Vagina (tissue), 2 donors: ENCODE data around the gene PCDHGA3.

Experiments
- POLR2A ChIP-seq, 2 donors: fragments of 450-650 bp; IDR thresholded peaks; one replicate each; pipeline ENCODE4 v1.6.1; 2017; ENCODE audit warnings: antibody characterized with exemption in 2 of 2, mild to moderate bottlenecking in 2 of 2, moderate library complexity in 2 of 2
- POLR2AphosphoS5 ChIP-seq, 2 donors: sonication (generic); formaldehyde crosslinking; IDR thresholded peaks; one replicate each; pipeline ENCODE4 v1.9.0; 2017; ENCODE audit warnings: antibody characterized with exemption in 2 of 2, mild to moderate bottlenecking in 2 of 2, low read depth in 1 of 2; ENCODE audit not compliant: insufficient read depth in 1 of 2
- TF ChIP-seq, protein P1 (sequence below), 3 experiments: fragments of 450-650 bp in 2 of 3; fragments of 200-600 bp in 1 of 3; sonication (generic) in 1 of 3; IDR thresholded peaks; one replicate each; pipeline ENCODE4 v1.5.1; 2017 to 2019; ENCODE audit warnings: antibody characterized with exemption in 3 of 3, mild to moderate bottlenecking in 2 of 3, moderate library complexity in 2 of 3

DNA sequence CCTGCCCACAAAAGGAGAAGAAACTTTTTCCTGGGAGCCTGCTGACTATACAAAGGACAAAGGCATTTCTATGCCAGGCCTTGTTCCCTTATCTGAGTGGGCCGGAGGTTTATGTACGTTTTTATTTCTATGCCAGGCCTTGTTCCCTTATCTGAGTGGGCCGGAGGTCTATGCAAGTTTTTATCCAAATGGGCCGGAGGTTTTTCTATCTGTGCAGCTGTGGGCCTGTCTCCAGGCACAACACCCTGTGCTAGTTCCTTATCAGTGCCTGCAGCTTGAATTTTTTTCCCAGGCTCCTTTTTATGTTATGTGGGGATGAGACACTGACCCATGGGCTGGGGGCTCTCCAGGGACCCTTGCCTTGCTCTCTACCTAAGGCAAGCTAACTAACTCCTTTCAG is 45.3 kb upstream of the PCDHGA3 start:
- TF ChIP-seq, protein P1, sequence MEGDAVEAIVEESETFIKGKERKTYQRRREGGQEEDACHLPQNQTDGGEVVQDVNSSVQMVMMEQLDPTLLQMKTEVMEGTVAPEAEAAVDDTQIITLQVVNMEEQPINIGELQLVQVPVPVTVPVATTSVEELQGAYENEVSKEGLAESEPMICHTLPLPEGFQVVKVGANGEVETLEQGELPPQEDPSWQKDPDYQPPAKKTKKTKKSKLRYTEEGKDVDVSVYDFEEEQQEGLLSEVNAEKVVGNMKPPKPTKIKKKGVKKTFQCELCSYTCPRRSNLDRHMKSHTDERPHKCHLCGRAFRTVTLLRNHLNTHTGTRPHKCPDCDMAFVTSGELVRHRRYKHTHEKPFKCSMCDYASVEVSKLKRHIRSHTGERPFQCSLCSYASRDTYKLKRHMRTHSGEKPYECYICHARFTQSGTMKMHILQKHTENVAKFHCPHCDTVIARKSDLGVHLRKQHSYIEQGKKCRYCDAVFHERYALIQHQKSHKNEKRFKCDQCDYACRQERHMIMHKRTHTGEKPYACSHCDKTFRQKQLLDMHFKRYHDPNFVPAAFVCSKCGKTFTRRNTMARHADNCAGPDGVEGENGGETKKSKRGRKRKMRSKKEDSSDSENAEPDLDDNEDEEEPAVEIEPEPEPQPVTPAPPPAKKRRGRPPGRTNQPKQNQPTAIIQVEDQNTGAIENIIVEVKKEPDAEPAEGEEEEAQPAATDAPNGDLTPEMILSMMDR (IDR thresholded peaks at IDR 0.05): no peak
- TF ChIP-seq POLR2A (IDR thresholded peaks at IDR 0.05) (no peak), POLR2AphosphoS5 (IDR thresholded peaks at IDR 0.05; ENCODE audit: insufficient read depth in 1 of 2, low read depth in 1 of 2) (no peak)
